HG02870 (cell line): ENCODE measurements around the gene CIB1.
A peak's percentile ranks its signal among the peaks of the same experiment; 100 is the strongest.

Experiments
- ATAC-seq: cut with Tn5 transposase; IDR thresholded peaks from one replicate; pipeline ENCODE4 v1.9.1; 2021; ENCODE audit warnings: mild to moderate bottlenecking, moderate library complexity; ENCODE audit not compliant: unreplicated experiment

The CIB1 gene

GRCh38 chr15:90219421-90220141, 14.2 kb downstream of the CIB1 start:
- no peak for ATAC-seq

- ATAC-seq, result no peak
Measured at GRCh38 chr15:90217671-90218394, 15.9 kb downstream of the CIB1 start.

- ATAC-seq, result no peak
Measured at GRCh38 chr15:90214553-90215196, 19.1 kb downstream of the CIB1 start.

- ATAC-seq, result no peak
Measured at GRCh38 chr15:90213818-90214204, 19.9 kb downstream of the CIB1 start.

- ATAC-seq, result no peak
Measured at GRCh38 chr15:90213122-90213817, 20.5 kb downstream of the CIB1 start.

- no peak for ATAC-seq
Measured at GRCh38 chr15:90212221-90213098, 21.3 kb downstream of the CIB1 start.

- ATAC-seq, result no peak
Measured at GRCh38 chr15:90211440-90212143, 22.1 kb downstream of the CIB1 start.

GRCh38 chr15:90211009-90211408, 22.7 kb downstream of the CIB1 start:
- no peak for ATAC-seq

GRCh38 chr15:90210593-90210992, 23.1 kb downstream of the CIB1 start:
- no peak for ATAC-seq

GRCh38 chr15:90209591-90209990, 24.1 kb downstream of the CIB1 start:
- peak; percentile 65 for ATAC-seq

GRCh38 chr15:90208356-90208755, 25.4 kb downstream of the CIB1 start:
- ATAC-seq, result no peak

- no peak for ATAC-seq
Measured at GRCh38 chr15:90207252-90207651, 26.5 kb downstream of the CIB1 start.

- no peak for ATAC-seq
Measured at GRCh38 chr15:90205886-90206285, 27.9 kb downstream of the CIB1 start.

GRCh38 chr15:90205050-90205848, 28.5 kb downstream of the CIB1 start:
- no peak for ATAC-seq

GRCh38 chr15:90203922-90204321, 29.8 kb downstream of the CIB1 start:
- ATAC-seq, result no peak

- no peak for ATAC-seq
Measured at GRCh38 chr15:90203473-90203872, 30.3 kb downstream of the CIB1 start.

GRCh38 chr15:90202929-90203328, 30.8 kb downstream of the CIB1 start:
- no peak for ATAC-seq

- ATAC-seq, result no peak
Measured at GRCh38 chr15:90201944-90202375, 31.8 kb downstream of the CIB1 start.
